ENCODE results near the gene PFKFB2. TPM values are rescaled to one million over a fixed set of nuclear protein-coding genes. Genes with fewer than 3 reads are reported as not detected.

Gene PFKFB2
- total RNA-seq, 2 experiments from 2014 or later: 3.2 to 4.0 TPM

GRCh38 chr1:207115269-207115668, 62.2 kb downstream of the PFKFB2 start:
- Histone ChIP-seq H3K9me3 (ENCODE audit: control insufficient read depth in 1 of 2, insufficient read depth in 1 of 2, low read length in 2 of 2) (no peaks in the 10 kb centered on the region), H3K27me3 (ENCODE audit: control insufficient read depth in 1 of 2, insufficient read depth in 2 of 2, low read length in 2 of 2) (peaks cover 0 to 3% of the 10 kb centered on the region in 2 experiments), H3K4me3 (ENCODE audit: low read length) (no peak overlapping the region), H3K36me3 (ENCODE audit: insufficient read depth, low read length) (no peaks in the 10 kb centered on the region), H3K27ac (ENCODE audit: low read depth in 1 of 2, low read length in 2 of 2) (no peak overlapping the region), H3K4me1 (ENCODE audit: insufficient read depth, low read length) (no peaks in the 10 kb centered on the region)
- Mint-ChIP-seq H3K4me3 (no peak overlapping the region), H3K9me3 (no peaks in the 10 kb centered on the region), H3K4me1 (ENCODE audit: low read depth) (no peaks in the 10 kb centered on the region), H3K27ac (no peak overlapping the region), H3K36me3 (ENCODE audit: low read depth) (no peaks in the 10 kb centered on the region), H3K27me3 (peaks cover 11% of the 10 kb centered on the region)
- no peak for ATAC-seq (ENCODE audit: poor library complexity)
- POLR2A ChIA-PET: no interaction called here
- intact Hi-C loops (cut with DNase I, micrococcal nuclease): no loop called here
- CTCF ChIA-PET: interaction anchor here (1.1 kb wide), 1 partner anchor 31 kb away, joined by 3 read pairs; no protein-coding TSS in a partner anchor
- DNase-seq: no peak
- TF ChIP-seq CTCF (IDR thresholded peaks at IDR 0.05): no peak

- Mint-ChIP-seq H3K4me3 (no peak overlapping the region), H3K4me1 (ENCODE audit: low read depth) (no peaks in the 10 kb centered on the region), H3K36me3 (ENCODE audit: low read depth) (peaks cover 6% of the 10 kb centered on the region), H3K9me3 (peaks cover 14% of the 10 kb centered on the region), H3K27me3 (no peaks in the 10 kb centered on the region), H3K27ac (no peak overlapping the region)
- POLR2A ChIA-PET: no interaction called here
- Histone ChIP-seq H3K4me1 (ENCODE audit: insufficient read depth, low read length) (no peaks in the 10 kb centered on the region), H3K4me3 (ENCODE audit: low read length) (no peak overlapping the region), H3K9me3 (ENCODE audit: control insufficient read depth in 1 of 2, insufficient read depth in 1 of 2, low read length in 2 of 2) (peaks cover 3 to 20% of the 10 kb centered on the region in 2 experiments), H3K27ac (ENCODE audit: low read depth in 1 of 2, low read length in 2 of 2) (no peak overlapping the region), H3K27me3 (ENCODE audit: control insufficient read depth in 1 of 2, insufficient read depth in 2 of 2, low read length in 2 of 2) (no peaks in the 10 kb centered on the region), H3K36me3 (ENCODE audit: insufficient read depth, low read length) (no peaks in the 10 kb centered on the region)
- TF ChIP-seq CTCF (IDR thresholded peaks at IDR 0.05): no peak
- CTCF ChIA-PET: no interaction called here
- intact Hi-C loops (cut with DNase I, micrococcal nuclease): no loop called here
- no peak for ATAC-seq (ENCODE audit: poor library complexity)
- DNase-seq: no peak
Observed at GRCh38 chr1:207124389-207124788, 71.3 kb downstream of the PFKFB2 start.

- H3K27ac Mint-ChIP-seq: no peak overlapping the region
- Histone ChIP-seq H3K27me3 (ENCODE audit: control insufficient read depth in 1 of 2, insufficient read depth in 2 of 2, low read length in 2 of 2) (no peaks in the 10 kb centered on the region), H3K4me1 (ENCODE audit: insufficient read depth, low read length) (no peaks in the 10 kb centered on the region), H3K27ac (ENCODE audit: low read depth in 1 of 2, low read length in 2 of 2) (no peak overlapping the region), H3K9me3 (ENCODE audit: control insufficient read depth in 1 of 2, insufficient read depth in 1 of 2, low read length in 2 of 2) (peaks cover 3 to 29% of the 10 kb centered on the region in 2 experiments), H3K4me3 (ENCODE audit: low read length) (no peak overlapping the region), H3K36me3 (ENCODE audit: insufficient read depth, low read length) (no peaks in the 10 kb centered on the region)
- CTCF ChIA-PET: no interaction called here
- no peak for TF ChIP-seq CTCF (IDR thresholded peaks at IDR 0.05)
- intact Hi-C loops (cut with DNase I, micrococcal nuclease): no loop called here
- H3K9me3 Mint-ChIP-seq: peaks cover 24% of the 10 kb centered on the region
- DNase-seq: no peak
- H3K36me3 Mint-ChIP-seq (ENCODE audit: low read depth): peaks cover 12% of the 10 kb centered on the region
- no peak for ATAC-seq (ENCODE audit: poor library complexity)
- no peaks in the 10 kb centered on the region for H3K4me1 Mint-ChIP-seq (ENCODE audit: low read depth)
- H3K4me3 Mint-ChIP-seq: no peak overlapping the region
- POLR2A ChIA-PET: interaction anchor here (0.6 kb wide), 1 partner anchor 49 kb away, joined by 3 read pairs; no protein-coding TSS in a partner anchor
- no peaks in the 10 kb centered on the region for H3K27me3 Mint-ChIP-seq
Observed at GRCh38 chr1:207128336-207128921, 75.4 kb downstream of the PFKFB2 start.
